RWPE1 (cell line): Measurements from ENCODE around the gene RNF223.

Source experiments
- CTCF ChIA-PET: fragments of 350-600 bp; sonication (Branson Sonifier 250); formaldehyde crosslinking; extraction: SDS; loops from one replicate; lab custom pipeline; 2021; lab: Yijun Ruan, JAX
- POLR2A ChIA-PET: fragments of 400-600 bp; formaldehyde crosslinking; extraction: SDS; loops from one replicate; lab custom pipeline; 2020; ENCODE audit warnings: antibody characterized with exemption; ENCODE audit not compliant: low non-redundant PET; lab: Yijun Ruan, JAX
- DNase-seq: peaks from one replicate; pipeline ENCODE4 v3.0.0; 2012; ENCODE audit warnings: low spot score
- H3K27ac ChIP-seq: fragments of 450-650 bp; 2 replicates; pipeline ENCODE4 v1.5.1; 2017
- TF ChIP-seq, protein P1 (sequence below): fragments of 450-650 bp; conservative IDR thresholded peaks from 2 replicates; pipeline ENCODE4 v1.5.1; 2017; ENCODE audit warnings: low read depth, mild to moderate bottlenecking

The RNF223 gene

DNA sequence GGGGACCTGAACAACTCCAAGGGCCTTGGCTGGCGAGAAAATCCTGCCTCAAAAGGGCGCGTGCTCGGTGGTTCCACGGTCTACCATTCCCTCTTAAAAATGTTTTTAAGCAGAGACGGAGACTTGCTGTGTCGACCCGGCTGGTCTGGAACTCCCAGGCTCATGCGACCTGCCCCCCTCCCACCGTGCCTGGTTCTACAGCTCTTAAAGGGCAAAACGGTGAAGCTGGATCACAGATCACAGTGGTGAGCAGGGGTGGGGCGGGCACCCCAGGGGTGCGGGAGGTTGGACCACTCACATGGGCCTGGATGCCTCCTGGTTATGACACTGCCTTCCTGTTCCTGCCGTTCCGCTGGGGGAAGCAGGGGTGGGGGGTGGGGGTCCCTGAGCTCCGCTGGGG is 46.0 kb upstream of the RNF223 start:
- H3K27ac ChIP-seq: no peak overlapping the region
- no peak for DNase-seq
- TF ChIP-seq, protein P1, sequence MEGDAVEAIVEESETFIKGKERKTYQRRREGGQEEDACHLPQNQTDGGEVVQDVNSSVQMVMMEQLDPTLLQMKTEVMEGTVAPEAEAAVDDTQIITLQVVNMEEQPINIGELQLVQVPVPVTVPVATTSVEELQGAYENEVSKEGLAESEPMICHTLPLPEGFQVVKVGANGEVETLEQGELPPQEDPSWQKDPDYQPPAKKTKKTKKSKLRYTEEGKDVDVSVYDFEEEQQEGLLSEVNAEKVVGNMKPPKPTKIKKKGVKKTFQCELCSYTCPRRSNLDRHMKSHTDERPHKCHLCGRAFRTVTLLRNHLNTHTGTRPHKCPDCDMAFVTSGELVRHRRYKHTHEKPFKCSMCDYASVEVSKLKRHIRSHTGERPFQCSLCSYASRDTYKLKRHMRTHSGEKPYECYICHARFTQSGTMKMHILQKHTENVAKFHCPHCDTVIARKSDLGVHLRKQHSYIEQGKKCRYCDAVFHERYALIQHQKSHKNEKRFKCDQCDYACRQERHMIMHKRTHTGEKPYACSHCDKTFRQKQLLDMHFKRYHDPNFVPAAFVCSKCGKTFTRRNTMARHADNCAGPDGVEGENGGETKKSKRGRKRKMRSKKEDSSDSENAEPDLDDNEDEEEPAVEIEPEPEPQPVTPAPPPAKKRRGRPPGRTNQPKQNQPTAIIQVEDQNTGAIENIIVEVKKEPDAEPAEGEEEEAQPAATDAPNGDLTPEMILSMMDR: no peak
- ChIA-PET POLR2A (no interaction called here), CTCF (interaction anchor here (4.1 kb wide), 1 partner anchor 171 kb away, joined by 61 read pairs; no protein-coding TSS in a partner anchor)

- ChIA-PET POLR2A (no interaction called here), CTCF (interaction anchor here (4.1 kb wide), 1 partner anchor 172 kb away, joined by 61 read pairs; no protein-coding TSS in a partner anchor)
- TF ChIP-seq, protein P1: no peak
- H3K27ac ChIP-seq: no peak overlapping the region
- no peak for DNase-seq
Measured at GRCh38 chr1:1119272-1119890, 45.3 kb upstream of the RNF223 start.

DNA sequence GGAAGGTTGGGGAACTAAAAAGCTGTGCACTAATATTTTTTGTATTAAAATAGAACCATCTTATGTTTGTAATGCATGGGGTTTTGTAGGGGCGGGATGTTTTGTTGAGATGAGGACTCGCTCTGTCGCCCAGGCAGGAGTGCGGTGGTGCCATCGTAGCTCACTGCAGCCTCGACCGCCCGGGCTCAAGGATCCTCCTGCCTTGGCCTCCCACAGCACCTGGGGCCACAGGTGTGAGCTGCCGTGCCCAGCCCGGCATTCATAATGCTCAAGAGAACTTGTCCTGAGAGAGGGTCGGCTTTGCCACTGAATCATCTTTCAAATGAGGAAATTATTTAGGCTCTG is 44.7 kb upstream of the RNF223 start:
- DNase-seq: no peak
- no peak overlapping the region for H3K27ac ChIP-seq
- ChIA-PET POLR2A (no interaction called here), CTCF (interaction anchor here (0.6 kb wide), 1 partner anchor 327 kb away, joined by 3 read pairs; no protein-coding TSS in a partner anchor)
- TF ChIP-seq, protein P1: no peak

DNA sequence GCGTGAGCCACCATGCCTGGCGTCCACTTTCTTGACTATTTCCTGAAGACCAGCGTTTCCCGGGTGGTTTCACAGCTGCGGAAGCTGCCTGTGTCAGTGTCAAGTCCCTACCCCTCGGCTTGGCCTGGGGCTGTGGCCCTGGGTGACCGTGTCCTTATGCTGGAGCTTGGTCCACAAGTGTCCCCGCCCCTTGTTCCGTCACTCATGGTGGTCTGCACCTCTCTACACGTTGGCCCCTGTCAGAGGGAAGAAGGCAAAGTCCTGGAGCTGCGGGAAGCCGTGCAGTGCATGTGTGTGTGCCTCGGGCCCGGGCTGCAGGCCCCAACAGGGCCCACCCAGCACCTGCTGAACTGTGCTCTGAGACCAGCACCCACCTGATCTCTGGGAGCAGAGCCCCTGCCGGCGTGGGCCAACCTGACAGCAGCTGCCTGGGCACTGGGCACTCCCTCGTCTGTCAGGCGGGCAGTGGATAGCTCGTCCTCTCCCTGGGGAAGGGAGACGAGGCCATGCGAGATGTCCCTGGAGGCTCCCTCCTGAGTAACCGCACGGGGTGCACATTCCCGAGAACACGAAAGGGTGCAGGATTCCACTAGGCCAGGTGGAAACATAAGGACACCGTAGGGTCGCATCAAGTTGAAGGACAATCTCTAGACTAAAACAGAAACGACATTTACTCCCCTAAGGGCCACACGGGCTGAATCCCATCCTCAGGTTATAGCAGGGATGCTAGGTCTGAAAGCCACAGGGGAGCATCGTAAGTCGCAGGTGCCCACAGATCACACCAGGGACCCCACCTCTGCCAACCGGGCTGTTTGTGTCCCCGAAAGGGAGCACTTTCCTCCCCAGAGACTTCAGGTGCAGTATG is 44.1 kb upstream of the RNF223 start:
- no peak overlapping the region for H3K27ac ChIP-seq
- ChIA-PET POLR2A (interaction anchor here (0.6 kb wide), 1 partner anchor 98 kb away, joined by 4 read pairs; no protein-coding TSS in a partner anchor), CTCF (interaction anchor here (0.6 to 1.1 kb wide), 3 partner anchors 38 to 328 kb away, joined by 3 to 4 read pairs (median 4); no protein-coding TSS in a partner anchor)
- DNase-seq: no peak
- TF ChIP-seq, protein P1: no peak

GRCh38 chr1:1117469-1117831 is 43.3 kb upstream of the RNF223 start:
- ChIA-PET CTCF (interaction anchor here (0.6 to 1.1 kb wide), 3 partner anchors 54 to 174 kb away, joined by 3 to 4 read pairs (median 3); no protein-coding TSS in a partner anchor), POLR2A (interaction anchor here (0.6 kb wide), 1 partner anchor 97 kb away, joined by 4 read pairs; no protein-coding TSS in a partner anchor)
- TF ChIP-seq, protein P1: no peak
- no peak overlapping the region for H3K27ac ChIP-seq
- DNase-seq: no peak
